Left renal pelvis (tissue), 4 donors: Measurements from ENCODE around the gene SFSWAP. TPM values are rescaled to one million over a fixed set of nuclear protein-coding genes. Genes with fewer than 3 reads are reported as not detected.
"Not testable (repeated sequence)": the region's sequence is repeated elsewhere in the genome, so short reads cannot be mapped to it uniquely, and the experiment has no call there.

ENCODE experiments used
- DNase-seq, 4 donors: peaks; one replicate each; pipeline ENCODE4 v3.0.0-alpha.2; 2013; ENCODE audit warnings: low read depth in 4 of 4, low spot score in 3 of 4
- polyA plus RNA-seq, 4 donors: library from polyadenylated mRNA; unstranded; fragments of 120-200 nt; gene quantifications; one replicate each; pipeline ENCODE4 v1.2.1, GENCODE V29; 2013; ENCODE audit not compliant: insufficient read length in 4 of 4

SFSWAP gene
- polyA plus RNA-seq, 4 donors, result 40.3 to 58.4 (median 47.4) TPM

GRCh38 chr12:131734336-131735152 is 23.7 kb downstream of the SFSWAP start:
- no peak for DNase-seq

GRCh38 chr12:131735153-131735456 is 24.2 kb downstream of the SFSWAP start:
- DNase-seq, result no peak

- no peak for DNase-seq
Observed at GRCh38 chr12:131735476-131736445, 24.9 kb downstream of the SFSWAP start.

GRCh38 chr12:131736446-131737149 is 25.7 kb downstream of the SFSWAP start:
- DNase-seq, result no peak

GRCh38 chr12:131737150-131737827 is 26.4 kb downstream of the SFSWAP start:
- no peak for DNase-seq

GRCh38 chr12:131738196-131738595 is 27.3 kb downstream of the SFSWAP start:
- DNase-seq, result no peak

GRCh38 chr12:131740626-131741025 is 29.7 kb downstream of the SFSWAP start:
- DNase-seq, result no peak

- DNase-seq, result not testable (repeated sequence)
Observed at GRCh38 chr12:131742761-131743160, 31.9 kb downstream of the SFSWAP start.

GRCh38 chr12:131743410-131743809 is 32.5 kb downstream of the SFSWAP start:
- DNase-seq, result not testable (repeated sequence)

GRCh38 chr12:131743880-131744279 is 33.0 kb downstream of the SFSWAP start:
- DNase-seq, result not testable (repeated sequence)

- not testable (repeated sequence) for DNase-seq
Observed at GRCh38 chr12:131744675-131745074, 33.8 kb downstream of the SFSWAP start.

- no peak for DNase-seq
Observed at GRCh38 chr12:131745706-131746105, 34.8 kb downstream of the SFSWAP start.

- DNase-seq, result no peak
Observed at GRCh38 chr12:131747276-131748177, 36.6 kb downstream of the SFSWAP start.

- DNase-seq, result no peak
Observed at GRCh38 chr12:131749618-131750315, 38.9 kb downstream of the SFSWAP start.

- DNase-seq, result no peak
Observed at GRCh38 chr12:131751335-131751734, 40.4 kb downstream of the SFSWAP start.

GRCh38 chr12:131752451-131752850 is 41.6 kb downstream of the SFSWAP start:
- no peak for DNase-seq

- DNase-seq, result no peak
Observed at GRCh38 chr12:131753005-131753404, 42.1 kb downstream of the SFSWAP start.

- DNase-seq, result no peak
Observed at GRCh38 chr12:131753757-131754156, 42.9 kb downstream of the SFSWAP start.

GRCh38 chr12:131754184-131754583 is 43.3 kb downstream of the SFSWAP start:
- DNase-seq, result no peak
